PC-9 (cell line): ENCODE data around the gene RTN4RL1.

Source experiments
- CTCF ChIP-seq: fragments of 200-600 bp; sonication (generic); conservative IDR thresholded peaks from 2 replicates; pipeline ENCODE4 v1.6.1; 2017; ENCODE audit warnings: mixed run types, antibody characterized with exemption, mild to moderate bottlenecking, moderate library complexity
- EZH2 ChIP-seq: fragments of 200-600 bp; sonication (generic); IDR thresholded peaks from 2 replicates; pipeline ENCODE4 v1.8.0; 2017; ENCODE audit warnings: antibody characterized with exemption, low read depth

- no peak for TF ChIP-seq CTCF
- TF ChIP-seq EZH2 = no peak
These were observed 2.5 kb upstream of the RTN4RL1 start for GRCh38 chr17:2027528-2028233.
